HCT116 (cell line): ENCODE measurements around the gene CCDC197. TPM values are rescaled to one million over a fixed set of nuclear protein-coding genes. Genes with fewer than 3 reads are reported as not detected.

ENCODE experiments used
- ATAC-seq: fragments of 200-7000 bp; cut with Tn5 transposase; 2 replicates; pipeline ENCODE4 v1.9.1; 2020; ENCODE audit warnings: mild to moderate bottlenecking, moderate library complexity
- BruUV-seq: library from RNA; stranded (reverse); fragments of 400-500 nt; replicated peaks from 2 replicates; lab custom pipeline; 2021; lab: Mats Ljungman, UMichigan
- CTCF ChIA-PET: fragments of 300-600 bp; sonication (Branson Sonifier 250); formaldehyde crosslinking; loops from one replicate; lab custom pipeline; 2021; ENCODE audit warnings: antibody characterized with exemption; lab: Charles Lee
- POLR2A ChIA-PET: fragments of 300-600, 350-600 bp; sonication (Branson Sonifier 250); formaldehyde crosslinking; loops from one replicate; lab custom pipeline; 2021; ENCODE audit warnings: antibody characterized with exemption; lab: Charles Lee
- RAD21 ChIA-PET, 2 experiments: fragments of 300-600 bp; sonication (Branson Sonifier 250); formaldehyde crosslinking; loops; one replicate each; lab custom pipeline; 2023; ENCODE audit warnings: low total read pairs in 2 of 2; ENCODE audit not compliant: uncharacterized antibody in 2 of 2, unreplicated experiment in 2 of 2, low non-redundant PET in 1 of 2; lab: Charles Lee
- DNase-seq: peaks from one replicate; pipeline ENCODE4 v3.0.0-alpha.2; 2010; ENCODE audit warnings: low read depth, low spot score
- H2AFZ ChIP-seq: fragments of 200-600 bp; shearing (Covaris generic), sonication (generic); 2 replicates; pipeline ENCODE4 v1.6.1; 2017; ENCODE audit warnings: low read depth, mixed run types, mixed read lengths, antibody characterized with exemption, low read length; ENCODE audit not compliant: poor library complexity, severe bottlenecking
- H3K27ac ChIP-seq: 2 replicates; pipeline ENCODE4 v1.5.1; 2012; ENCODE audit warnings: low read depth, low read length
- H3K27me3 ChIP-seq: fragments of 200-600 bp; sonication (generic); 2 replicates; pipeline ENCODE4 v1.6.1; 2016; ENCODE audit warnings: mixed run types, low read length, mixed read lengths; ENCODE audit not compliant: insufficient read depth
- H3K36me3 ChIP-seq, 2 experiments: fragments of 200-500 bp in 1 of 2; fragments of 200-600 bp in 1 of 2; sonication (Bioruptor generic) in 1 of 2; sonication (generic) in 1 of 2; 2 replicates each; pipeline versions ENCODE4 v1.5.1 to v1.6.1; 2014 to 2016; ENCODE audit warnings: low read length in 2 of 2, inconsistent platforms in 1 of 2, mixed read lengths in 1 of 2, mixed run types in 1 of 2; ENCODE audit not compliant: insufficient read depth in 2 of 2, control insufficient read depth in 1 of 2
- H3K4me1 ChIP-seq, 2 experiments: fragments of 200-600 bp in 1 of 2; sonication (generic) in 1 of 2; 2 replicates each; pipeline versions ENCODE4 v1.5.1 to v1.6.1; 2012 to 2017; ENCODE audit warnings: low read length in 2 of 2, inconsistent platforms in 1 of 2, mild to moderate bottlenecking in 1 of 2, mixed read lengths in 1 of 2, mixed run types in 1 of 2, moderate library complexity in 1 of 2; ENCODE audit not compliant: insufficient read depth in 2 of 2, control insufficient read depth in 1 of 2
- H3K4me2 ChIP-seq: fragments of 200-600 bp; sonication (generic); 2 replicates; pipeline ENCODE4 v1.6.1; 2017; ENCODE audit warnings: mixed run types, low read length, mixed read lengths
- H3K4me3 ChIP-seq, 2 experiments: fragments of 200-600 bp in 1 of 2; sonication (generic) in 1 of 2; replicated peaks in 1 of 2; 2 replicates each; pipeline ENCODE4 v1.5.1; 2011 to 2016; ENCODE audit warnings: low read length in 2 of 2, control low read depth in 1 of 2, low read depth in 1 of 2, mild to moderate bottlenecking in 1 of 2, mixed read lengths in 1 of 2, mixed run types in 1 of 2
- H3K79me2 ChIP-seq: fragments of 200-600 bp; sonication (generic); 2 replicates; pipeline ENCODE4 v1.6.1; 2017; ENCODE audit warnings: mild to moderate bottlenecking, mixed run types, low read length, moderate library complexity, mixed read lengths; ENCODE audit not compliant: insufficient read depth
- H3K9ac ChIP-seq: fragments of 200-600 bp; sonication (generic); 2 replicates; pipeline ENCODE4 v1.6.1; 2016; ENCODE audit warnings: low read length, mixed read lengths
- H3K9me2 ChIP-seq: fragments of 200-600 bp; sonication (generic), shearing (Covaris generic); 2 replicates; pipeline ENCODE4 v1.6.1; 2017; ENCODE audit warnings: mixed run types, mild to moderate bottlenecking, moderate library complexity; ENCODE audit not compliant: insufficient read depth
- H3K9me3 ChIP-seq, 2 experiments: fragments of 200-500 bp in 1 of 2; fragments of 200-600 bp in 1 of 2; sonication (Bioruptor generic) in 1 of 2; sonication (generic) in 1 of 2; 2 replicates each; pipeline ENCODE4 v1.6.1; 2014 to 2017; ENCODE audit warnings: low read length in 2 of 2, mixed read lengths in 2 of 2, inconsistent platforms in 1 of 2, low read depth in 1 of 2, mild to moderate bottlenecking in 1 of 2, mixed run types in 1 of 2, moderate library complexity in 1 of 2; ENCODE audit not compliant: control insufficient read depth in 1 of 2, insufficient read depth in 1 of 2
- H4K20me1 ChIP-seq: fragments of 200-600 bp; sonication (generic), shearing (Covaris generic); 2 replicates; pipeline ENCODE4 v1.6.1; 2017; ENCODE audit warnings: mixed run types, mild to moderate bottlenecking, moderate library complexity; ENCODE audit not compliant: insufficient read depth
- CBX3 ChIP-seq: IDR thresholded peaks from 2 replicates; pipeline ENCODE4 v1.6.1; 2012; ENCODE audit warnings: low read depth
- ELF1 ChIP-seq: IDR thresholded peaks from 2 replicates; pipeline ENCODE4 v1.6.1; 2012; ENCODE audit warnings: low read depth, borderline replicate concordance
- EZH2 ChIP-seq: fragments of 200-600 bp; sonication (generic); IDR thresholded peaks from 2 replicates; pipeline ENCODE4 v1.6.1; 2017; ENCODE audit warnings: antibody characterized with exemption, mixed run types
- EZH2phosphoT487 ChIP-seq: fragments of 200-600 bp; IDR thresholded peaks from 2 replicates; pipeline ENCODE4 v1.6.1; 2018; ENCODE audit warnings: antibody characterized with exemption, borderline replicate concordance
- FOSL1 ChIP-seq: IDR thresholded peaks from 2 replicates; pipeline ENCODE4 v1.6.1; 2012; ENCODE audit warnings: low read depth
- POLR2A ChIP-seq: IDR thresholded peaks from 2 replicates; pipeline ENCODE4 v1.7.0; 2011; ENCODE audit warnings: borderline replicate concordance; ENCODE audit not compliant: insufficient read depth, insufficient read length; ENCODE audit errors: extremely low read depth
- POLR2AphosphoS5 ChIP-seq: IDR thresholded peaks from 2 replicates; pipeline ENCODE4 v1.6.1; 2011; ENCODE audit warnings: mild to moderate bottlenecking, low read depth, low read length, moderate library complexity
- SIN3A ChIP-seq: IDR thresholded peaks from 2 replicates; pipeline ENCODE4 v1.6.1; 2012; ENCODE audit warnings: low read depth
- SP1 ChIP-seq: IDR thresholded peaks from 2 replicates; pipeline ENCODE4 v1.6.1; 2012; ENCODE audit warnings: low read depth
- SRF ChIP-seq: IDR thresholded peaks from 2 replicates; pipeline ENCODE4 v1.6.1; 2012; ENCODE audit warnings: low read depth
- TCF7L2 ChIP-seq: IDR thresholded peaks from 2 replicates; pipeline ENCODE4 v1.7.0; 2011; ENCODE audit warnings: borderline replicate concordance, inconsistent platforms; ENCODE audit not compliant: insufficient read depth, insufficient read length; ENCODE audit errors: extremely low read depth
- ZFX ChIP-seq: fragments of 450-650 bp; IDR thresholded peaks from 2 replicates; pipeline ENCODE4 v1.6.1; 2017
- intact Hi-C: fragments of 100-400 bp; cut with micrococcal nuclease; formaldehyde crosslinking; loops from 2 replicates; pipeline ENCODE4 v1.10.0; 2022
- total RNA-seq: library from RNA; stranded (reverse); gene quantifications from one replicate; pipeline ENCODE4 v1.2.1, GENCODE V29; 2021; ENCODE audit not compliant: unreplicated experiment
- TF ChIP-seq, protein P1 (sequence below), 3 experiments: fragments of 200-600 bp in 1 of 3; sonication (generic) in 1 of 3; IDR thresholded peaks in 2 of 3; conservative IDR thresholded peaks in 1 of 3; 2 replicates each; pipeline ENCODE4 v1.5.1; 2012 to 2017; ENCODE audit warnings: low read depth in 2 of 3, low read length in 2 of 3, antibody characterized with exemption in 1 of 3, borderline replicate concordance in 1 of 3, control low read depth in 1 of 3, mild to moderate bottlenecking in 1 of 3, mixed read lengths in 1 of 3, mixed run types in 1 of 3, moderate library complexity in 1 of 3; ENCODE audit not compliant: insufficient read depth in 1 of 3

Gene CCDC197
- total RNA-seq, 1 experiment from 2014 or later = not detected

DNA sequence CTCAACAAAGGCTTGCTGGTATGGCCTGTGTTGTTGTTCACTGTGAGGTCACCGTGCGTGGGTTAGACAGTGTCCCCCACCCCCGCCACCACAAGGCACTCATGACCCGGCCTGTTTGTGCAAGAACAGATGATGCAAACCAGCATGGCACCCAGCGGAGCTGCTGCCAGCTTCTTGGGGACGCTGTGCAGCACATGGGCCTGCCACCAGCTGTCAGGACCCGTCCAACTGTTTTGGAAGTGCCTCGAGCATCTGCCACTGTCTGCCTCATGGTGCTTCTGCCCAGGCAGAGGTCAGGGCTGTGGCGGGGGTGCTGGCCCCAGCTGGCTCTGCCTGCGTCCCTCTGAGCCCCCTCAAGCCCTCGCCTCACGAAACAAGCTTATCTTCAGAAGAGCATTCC, 22.3 kb upstream of the CCDC197 start:
- H3K27ac ChIP-seq = no peak overlapping the region
- POLR2A ChIA-PET = interaction anchor here (1.4 kb wide), 1 partner anchor 9 kb away, joined by 3 read pairs; no protein-coding TSS in a partner anchor
- no peak overlapping the region for H3K4me3 ChIP-seq
- no peaks in the 10 kb centered on the region for H3K36me3 ChIP-seq
- H3K27me3 ChIP-seq = no peaks in the 10 kb centered on the region
- no peaks in the 10 kb centered on the region for H4K20me1 ChIP-seq
- DNase-seq = no peak
- H3K4me1 ChIP-seq = peaks cover 0 to 7% of the 10 kb centered on the region in 2 experiments; a peak in 2 of 4 replicates
- CTCF ChIA-PET = interaction anchor here (1.0 to 1.9 kb wide), 2 partner anchors 35 to 39 kb away, joined by 3 to 7 read pairs; no protein-coding TSS in a partner anchor
- H2AFZ ChIP-seq = no peak overlapping the region
- RAD21 ChIA-PET = no interaction called here
- BruUV-seq = no TSS peak
- H3K79me2 ChIP-seq = no peaks in the 10 kb centered on the region
- no peak overlapping the region for H3K4me2 ChIP-seq
- ATAC-seq = no peak
- intact Hi-C loops = no loop called here
- no peaks in the 10 kb centered on the region for H3K9me2 ChIP-seq
- no peak for TF ChIP-seq POLR2A
- no peak for TF ChIP-seq CBX3
- TF ChIP-seq EZH2 = no peak
- TF ChIP-seq, protein P1, sequence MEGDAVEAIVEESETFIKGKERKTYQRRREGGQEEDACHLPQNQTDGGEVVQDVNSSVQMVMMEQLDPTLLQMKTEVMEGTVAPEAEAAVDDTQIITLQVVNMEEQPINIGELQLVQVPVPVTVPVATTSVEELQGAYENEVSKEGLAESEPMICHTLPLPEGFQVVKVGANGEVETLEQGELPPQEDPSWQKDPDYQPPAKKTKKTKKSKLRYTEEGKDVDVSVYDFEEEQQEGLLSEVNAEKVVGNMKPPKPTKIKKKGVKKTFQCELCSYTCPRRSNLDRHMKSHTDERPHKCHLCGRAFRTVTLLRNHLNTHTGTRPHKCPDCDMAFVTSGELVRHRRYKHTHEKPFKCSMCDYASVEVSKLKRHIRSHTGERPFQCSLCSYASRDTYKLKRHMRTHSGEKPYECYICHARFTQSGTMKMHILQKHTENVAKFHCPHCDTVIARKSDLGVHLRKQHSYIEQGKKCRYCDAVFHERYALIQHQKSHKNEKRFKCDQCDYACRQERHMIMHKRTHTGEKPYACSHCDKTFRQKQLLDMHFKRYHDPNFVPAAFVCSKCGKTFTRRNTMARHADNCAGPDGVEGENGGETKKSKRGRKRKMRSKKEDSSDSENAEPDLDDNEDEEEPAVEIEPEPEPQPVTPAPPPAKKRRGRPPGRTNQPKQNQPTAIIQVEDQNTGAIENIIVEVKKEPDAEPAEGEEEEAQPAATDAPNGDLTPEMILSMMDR (IDR thresholded peaks at IDR 0.05 in 2 of 3, conservative IDR thresholded peaks at IDR 0.05 in 1 of 3; ENCODE audit: borderline replicate concordance in 1 of 3, insufficient read depth in 1 of 3, low read depth in 2 of 3, low read length in 2 of 3) = no peak
- no peak for TF ChIP-seq ELF1
- TF ChIP-seq SP1 = no peak
- TF ChIP-seq SRF = no peak
- TF ChIP-seq POLR2AphosphoS5 = no peak
- no peak for TF ChIP-seq EZH2phosphoT487
- TF ChIP-seq ZFX = no peak
- no peak for TF ChIP-seq SIN3A
- TF ChIP-seq FOSL1 = no peak
- no peak for TF ChIP-seq TCF7L2
- H3K9ac ChIP-seq = no peak overlapping the region
- no peaks in the 10 kb centered on the region for H3K9me3 ChIP-seq
